Measurements from ENCODE around the gene PXDN. TPM values are rescaled to one million over a fixed set of nuclear protein-coding genes. Genes with fewer than 3 reads are reported as not detected.

Gene PXDN
- total and polyA plus RNA-seq, 2 of the 13 experiments (the other 11 are each of a cell fraction or from before 2014, with no cell fraction given): not detected

DNA sequence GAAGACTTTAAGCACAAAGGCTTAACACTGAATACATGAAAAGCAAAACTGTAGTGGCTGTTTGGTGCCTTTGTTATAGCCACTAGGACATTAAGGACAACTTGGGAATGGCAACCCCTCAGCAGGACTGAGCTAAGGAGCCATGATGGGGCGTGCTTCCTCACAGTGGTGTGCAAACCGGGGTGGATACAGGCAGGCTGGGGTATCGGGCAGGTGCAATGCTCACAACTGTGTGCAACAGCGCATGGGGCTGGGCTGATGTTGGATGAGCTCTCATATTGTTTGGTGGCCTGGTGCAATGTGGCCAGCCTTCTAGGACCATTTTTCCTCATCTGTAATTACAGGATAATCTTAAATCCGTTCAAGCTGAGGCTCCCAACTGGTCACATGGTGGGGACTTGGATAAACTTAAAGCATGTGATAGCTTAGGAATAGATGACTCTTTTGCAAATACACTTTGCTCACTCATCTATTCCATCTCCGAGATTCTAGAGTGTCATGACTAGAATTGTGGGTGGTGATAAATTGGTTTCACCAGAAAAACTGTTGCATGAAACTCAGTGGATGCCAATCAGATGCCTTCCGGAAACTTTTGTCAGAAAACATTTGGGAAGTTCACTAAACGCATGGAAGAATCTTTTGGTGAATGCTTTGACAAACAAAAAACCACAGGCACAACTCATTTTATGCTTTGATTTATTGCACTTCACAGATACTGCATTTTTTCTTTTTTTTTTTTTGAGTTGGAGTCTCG lies 116.5 kb downstream of the PXDN start (continued):
- no peak for TF ChIP-seq CENPT (CRISPR knock-in tag; IDR thresholded peaks at IDR 0.05; ENCODE audit: low read depth)
- no peak for TF ChIP-seq ZNF792 (CRISPR knock-in tag; IDR thresholded peaks at IDR 0.05)
- no peak for TF ChIP-seq DR1 (CRISPR knock-in tag; IDR thresholded peaks at IDR 0.05)

DNA sequence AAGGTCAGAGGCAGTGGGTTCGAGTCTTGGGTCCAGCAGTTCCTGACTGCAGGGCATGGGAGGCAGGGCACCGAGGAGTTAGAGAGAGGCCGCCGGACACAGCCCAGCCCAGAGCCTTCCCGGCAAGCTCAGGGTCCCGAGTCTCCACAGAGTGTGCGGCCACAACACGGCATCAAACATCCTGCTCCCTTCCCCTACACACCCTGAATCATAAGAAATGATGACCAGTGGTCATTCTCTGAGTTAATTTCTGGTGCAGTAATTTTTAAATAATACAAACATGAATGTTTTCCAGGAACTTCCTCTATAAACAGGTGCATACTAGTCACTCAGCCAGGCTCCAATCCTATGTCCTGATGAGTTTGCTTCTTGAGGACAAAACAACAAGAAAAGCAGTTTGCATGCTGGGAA lies 118.0 kb downstream of the PXDN start:
- BruUV-seq (replicated peaks): no TSS peak
- H3K79me2 ChIP-seq (ENCODE audit: insufficient read depth, low read length): no peaks in the 10 kb centered on the region
- H3K36me3 ChIP-seq (replicated peaks in 1 of 2; ENCODE audit: control insufficient read depth in 1 of 2, insufficient read depth in 2 of 2, low read length in 2 of 2): no peaks in the 10 kb centered on the region
- H3K27ac ChIP-seq (ENCODE audit: extremely low read length, insufficient read depth, low read length): no peak overlapping the region
- whole genome bisulfite sequencing (ENCODE audit: low lambda C conversion rate): 45% methylated on average over 8 of the region's 8 CpGs
- H3K4me3 ChIP-seq (replicated peaks in 1 of 3; ENCODE audit: insufficient read depth in 1 of 3, low read depth in 2 of 3, low read length in 3 of 3): no peak overlapping the region
- CTCF ChIA-PET (ENCODE audit: low intra/inter-chr PET ratio, low total read pairs): no interaction called here
- no peak overlapping the region for H3K9ac ChIP-seq (ENCODE audit: insufficient read depth, low read depth, low read length)
- FAIRE-seq: no peak
- in situ Hi-C loops (cut with HindIII; ENCODE audit: extremely low pct_ligation_motif_present, low pct_unique_long_range_greater_than_20kb): no loop called here
- H3K4me1 ChIP-seq (ENCODE audit: insufficient read depth, low read length): no peaks in the 10 kb centered on the region
- ATAC-seq: no peak
- H4K20me1 ChIP-seq (ENCODE audit: insufficient read depth, low read length): no peaks in the 10 kb centered on the region
- H3K4me2 ChIP-seq (ENCODE audit: low read depth, low read length): no peak overlapping the region
- intact Hi-C loops (cut with micrococcal nuclease; ENCODE audit: unreplicated experiment): no loop called here
- no peak overlapping the region for H2AFZ ChIP-seq (ENCODE audit: low read length)
- H3K27me3 ChIP-seq (ENCODE audit: control insufficient read depth in 1 of 2, insufficient read depth in 2 of 2, low read length in 2 of 2): peaks cover 8 to 25% of the 10 kb centered on the region in 2 experiments; a peak in 4 of 5 replicates
- no peak for DNase-seq (ENCODE audit: low spot score)
- POLR2A ChIA-PET: no interaction called here
- H3K9me3 ChIP-seq (ENCODE audit: low read length): no peaks in the 10 kb centered on the region
- TF ChIP-seq ZSCAN9 (CRISPR knock-in tag; IDR thresholded peaks at IDR 0.05; ENCODE audit: borderline replicate concordance) (no peak), ZNF335 (CRISPR knock-in tag; IDR thresholded peaks at IDR 0.05) (no peak), ZNF841 (CRISPR knock-in tag; IDR thresholded peaks at IDR 0.05; ENCODE audit: borderline replicate concordance) (no peak), ZSCAN31 (CRISPR knock-in tag; IDR thresholded peaks at IDR 0.05; ENCODE audit: low read depth) (no peak), TAF1 (CRISPR knock-in tag; IDR thresholded peaks at IDR 0.05) (no peak), HOXA3 (CRISPR knock-in tag; IDR thresholded peaks at IDR 0.05) (no peak), ZMYM2 (CRISPR knock-in tag; IDR thresholded peaks at IDR 0.05) (no peak), ZBTB38 (CRISPR knock-in tag; IDR thresholded peaks at IDR 0.05) (no peak), ZNF782 (CRISPR knock-in tag; IDR thresholded peaks at IDR 0.05; ENCODE audit: borderline replicate concordance) (no peak), SIX1 (CRISPR knock-in tag; IDR thresholded peaks at IDR 0.05; ENCODE audit: borderline replicate concordance) (no peak), ZNF251 (CRISPR knock-in tag; IDR thresholded peaks at IDR 0.05) (no peak), TGIF2 (CRISPR knock-in tag; IDR thresholded peaks at IDR 0.05) (no peak)
- TF ChIP-seq, protein P1, sequence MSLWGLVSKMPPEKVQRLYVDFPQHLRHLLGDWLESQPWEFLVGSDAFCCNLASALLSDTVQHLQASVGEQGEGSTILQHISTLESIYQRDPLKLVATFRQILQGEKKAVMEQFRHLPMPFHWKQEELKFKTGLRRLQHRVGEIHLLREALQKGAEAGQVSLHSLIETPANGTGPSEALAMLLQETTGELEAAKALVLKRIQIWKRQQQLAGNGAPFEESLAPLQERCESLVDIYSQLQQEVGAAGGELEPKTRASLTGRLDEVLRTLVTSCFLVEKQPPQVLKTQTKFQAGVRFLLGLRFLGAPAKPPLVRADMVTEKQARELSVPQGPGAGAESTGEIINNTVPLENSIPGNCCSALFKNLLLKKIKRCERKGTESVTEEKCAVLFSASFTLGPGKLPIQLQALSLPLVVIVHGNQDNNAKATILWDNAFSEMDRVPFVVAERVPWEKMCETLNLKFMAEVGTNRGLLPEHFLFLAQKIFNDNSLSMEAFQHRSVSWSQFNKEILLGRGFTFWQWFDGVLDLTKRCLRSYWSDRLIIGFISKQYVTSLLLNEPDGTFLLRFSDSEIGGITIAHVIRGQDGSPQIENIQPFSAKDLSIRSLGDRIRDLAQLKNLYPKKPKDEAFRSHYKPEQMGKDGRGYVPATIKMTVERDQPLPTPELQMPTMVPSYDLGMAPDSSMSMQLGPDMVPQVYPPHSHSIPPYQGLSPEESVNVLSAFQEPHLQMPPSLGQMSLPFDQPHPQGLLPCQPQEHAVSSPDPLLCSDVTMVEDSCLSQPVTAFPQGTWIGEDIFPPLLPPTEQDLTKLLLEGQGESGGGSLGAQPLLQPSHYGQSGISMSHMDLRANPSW (CRISPR knock-in tag; IDR thresholded peaks at IDR 0.05; ENCODE audit: borderline replicate concordance): no peak
- TF ChIP-seq, protein P2, sequence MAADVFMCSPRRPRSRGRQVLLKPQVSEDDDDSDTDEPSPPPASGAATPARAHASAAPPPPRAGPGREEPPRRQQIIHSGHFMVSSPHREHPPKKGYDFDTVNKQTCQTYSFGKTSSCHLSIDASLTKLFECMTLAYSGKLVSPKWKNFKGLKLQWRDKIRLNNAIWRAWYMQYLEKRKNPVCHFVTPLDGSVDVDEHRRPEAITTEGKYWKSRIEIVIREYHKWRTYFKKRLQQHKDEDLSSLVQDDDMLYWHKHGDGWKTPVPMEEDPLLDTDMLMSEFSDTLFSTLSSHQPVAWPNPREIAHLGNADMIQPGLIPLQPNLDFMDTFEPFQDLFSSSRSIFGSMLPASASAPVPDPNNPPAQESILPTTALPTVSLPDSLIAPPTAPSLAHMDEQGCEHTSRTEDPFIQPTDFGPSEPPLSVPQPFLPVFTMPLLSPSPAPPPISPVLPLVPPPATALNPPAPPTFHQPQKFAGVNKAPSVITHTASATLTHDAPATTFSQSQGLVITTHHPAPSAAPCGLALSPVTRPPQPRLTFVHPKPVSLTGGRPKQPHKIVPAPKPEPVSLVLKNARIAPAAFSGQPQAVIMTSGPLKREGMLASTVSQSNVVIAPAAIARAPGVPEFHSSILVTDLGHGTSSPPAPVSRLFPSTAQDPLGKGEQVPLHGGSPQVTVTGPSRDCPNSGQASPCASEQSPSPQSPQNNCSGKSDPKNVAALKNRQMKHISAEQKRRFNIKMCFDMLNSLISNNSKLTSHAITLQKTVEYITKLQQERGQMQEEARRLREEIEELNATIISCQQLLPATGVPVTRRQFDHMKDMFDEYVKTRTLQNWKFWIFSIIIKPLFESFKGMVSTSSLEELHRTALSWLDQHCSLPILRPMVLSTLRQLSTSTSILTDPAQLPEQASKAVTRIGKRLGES (CRISPR knock-in tag; IDR thresholded peaks at IDR 0.05; ENCODE audit: borderline replicate concordance): no peak
